ACHN (cell line): ENCODE measurements around the gene ZNF792.
A peak's percentile ranks its signal among the peaks of the same experiment; 100 is the strongest.
"Not testable (repeated sequence)": the region's sequence is repeated elsewhere in the genome, so short reads cannot be mapped to it uniquely, and the experiment has no call there.

ENCODE experiments used
- DNase-seq: peaks from one replicate; pipeline ENCODE4 v3.0.0-alpha.2; 2015
- in situ Hi-C: cut with HindIII; loops from 2 replicates; pipeline ENCODE4 v1.10.0; 2017; ENCODE audit warnings: low sequenced_read_pairs, low pct_ligation_motif_present, low pct_unique_long_range_greater_than_20kb

The ZNF792 gene

GRCh38 chr19:34963573-34964406, at the start of gene ZNF792:
TSS of gene ZNF792 (minus strand) at chr19:34964229. CDS start at chr19:34963662, 567 bp downstream.
- in situ Hi-C loops, result no loop called here
- peak; percentile 45 for DNase-seq

- peak; percentile 40 for DNase-seq
- in situ Hi-C loops, result no loop called here
Observed at GRCh38 chr19:35013041-35013819, 49.2 kb upstream of the ZNF792 start.

GRCh38 chr19:35011737-35012682, 48.0 kb upstream of the ZNF792 start:
- in situ Hi-C loops, result no loop called here
- DNase-seq, result no peak

- DNase-seq, result no peak
- in situ Hi-C loops, result no loop called here
Observed at GRCh38 chr19:35011091-35011689, 47.2 kb upstream of the ZNF792 start.

GRCh38 chr19:35009424-35010415, 45.7 kb upstream of the ZNF792 start:
- in situ Hi-C loops, result no loop called here

GRCh38 chr19:35008891-35009341, 44.9 kb upstream of the ZNF792 start:
- DNase-seq, result no peak
- in situ Hi-C loops, result no loop called here

More at GRCh38 chr19:35009424-35010415, 45.7 kb upstream of the ZNF792 start:
- DNase-seq, result no peak

- DNase-seq, in situ Hi-C loops: not testable (repeated sequence)
Observed at GRCh38 chr19:35007427-35007826, 43.4 kb upstream of the ZNF792 start.

- in situ Hi-C loops, result no loop called here
- DNase-seq, result no peak
Observed at GRCh38 chr19:35006999-35007365, 43.0 kb upstream of the ZNF792 start.

GRCh38 chr19:35006342-35006998, 42.4 kb upstream of the ZNF792 start:
- peak; percentile 50 for DNase-seq
- in situ Hi-C loops, result no loop called here

- DNase-seq, in situ Hi-C loops: not testable (repeated sequence)
Observed at GRCh38 chr19:35006007-35006341, 41.9 kb upstream of the ZNF792 start.

- no peak for DNase-seq
- in situ Hi-C loops, result no loop called here
Observed at GRCh38 chr19:35005256-35005977, 41.4 kb upstream of the ZNF792 start.

- DNase-seq, result no peak
- in situ Hi-C loops, result no loop called here
Observed at GRCh38 chr19:35004517-35005255, 40.7 kb upstream of the ZNF792 start.

GRCh38 chr19:35002037-35002535, 38.1 kb upstream of the ZNF792 start:
- in situ Hi-C loops, result no loop called here
- DNase-seq, result no peak

- peak; percentile 18 for DNase-seq
- in situ Hi-C loops, result no loop called here
Observed at GRCh38 chr19:35000647-35001501, 36.8 kb upstream of the ZNF792 start.

GRCh38 chr19:35000338-35000646, 36.3 kb upstream of the ZNF792 start:
- in situ Hi-C loops, result no loop called here
- no peak for DNase-seq
